Stimulated activated CD8-positive, alpha-beta memory T cell treated with anti-CD3 and anti-CD28 coated beads, Interleukin-4, amount 100 ng/mL, for 1 hour (primary cell): Measurements from ENCODE around the gene NDUFS6.
A peak's percentile ranks its signal among the peaks of the same experiment; 100 is the strongest.
"Not testable (repeated sequence)": the region's sequence is repeated elsewhere in the genome, so short reads cannot be mapped to it uniquely, and the experiment has no call there.

Experiments used
- DNase-seq, 2 donors: peaks; one replicate each; pipeline ENCODE4 v3.0.0-alpha.2; 2020; ENCODE audit warnings: low read depth in 2 of 2, low spot score in 1 of 2

NDUFS6 gene

DNA sequence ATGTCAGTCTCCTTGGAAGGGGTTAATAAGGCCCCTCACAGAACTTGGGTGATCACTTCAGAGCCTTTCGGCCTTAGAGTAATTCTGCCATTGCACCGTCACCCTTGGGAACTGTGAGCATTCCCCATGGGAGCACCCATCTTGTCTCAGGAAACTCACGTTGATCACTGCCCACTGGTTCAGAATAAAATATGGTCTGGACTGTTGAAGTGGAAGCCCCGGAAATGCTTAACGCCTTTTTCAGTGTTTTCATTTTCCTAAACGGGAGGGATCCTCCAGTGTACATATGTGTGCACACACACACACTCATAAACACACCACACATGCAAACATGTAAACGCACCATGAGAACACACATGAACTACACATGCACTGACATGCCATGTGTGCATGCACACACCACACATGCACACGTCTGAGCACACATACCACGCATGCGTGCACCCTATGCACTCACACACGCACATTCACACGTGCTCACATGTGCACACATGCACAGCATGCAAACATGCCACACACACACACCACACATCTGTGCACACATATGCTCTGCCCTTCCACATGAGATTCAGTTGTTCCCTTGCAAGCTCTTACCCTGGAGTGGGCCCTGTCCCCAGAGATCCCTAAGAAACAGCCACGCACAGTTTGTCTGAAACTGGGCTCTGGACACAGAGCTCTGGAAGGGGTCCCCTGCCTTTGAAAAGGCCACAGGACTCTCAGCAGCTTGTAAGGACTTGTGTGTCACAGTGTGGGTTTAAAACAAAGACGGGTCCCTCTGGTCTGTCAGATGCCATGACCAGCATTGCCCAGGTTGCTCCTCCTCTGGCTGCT is 18.6 kb upstream of the NDUFS6 start:
- no peak for DNase-seq

GRCh38 chr5:1783216-1783554 is 18.0 kb upstream of the NDUFS6 start:
- DNase-seq: no peak

DNA sequence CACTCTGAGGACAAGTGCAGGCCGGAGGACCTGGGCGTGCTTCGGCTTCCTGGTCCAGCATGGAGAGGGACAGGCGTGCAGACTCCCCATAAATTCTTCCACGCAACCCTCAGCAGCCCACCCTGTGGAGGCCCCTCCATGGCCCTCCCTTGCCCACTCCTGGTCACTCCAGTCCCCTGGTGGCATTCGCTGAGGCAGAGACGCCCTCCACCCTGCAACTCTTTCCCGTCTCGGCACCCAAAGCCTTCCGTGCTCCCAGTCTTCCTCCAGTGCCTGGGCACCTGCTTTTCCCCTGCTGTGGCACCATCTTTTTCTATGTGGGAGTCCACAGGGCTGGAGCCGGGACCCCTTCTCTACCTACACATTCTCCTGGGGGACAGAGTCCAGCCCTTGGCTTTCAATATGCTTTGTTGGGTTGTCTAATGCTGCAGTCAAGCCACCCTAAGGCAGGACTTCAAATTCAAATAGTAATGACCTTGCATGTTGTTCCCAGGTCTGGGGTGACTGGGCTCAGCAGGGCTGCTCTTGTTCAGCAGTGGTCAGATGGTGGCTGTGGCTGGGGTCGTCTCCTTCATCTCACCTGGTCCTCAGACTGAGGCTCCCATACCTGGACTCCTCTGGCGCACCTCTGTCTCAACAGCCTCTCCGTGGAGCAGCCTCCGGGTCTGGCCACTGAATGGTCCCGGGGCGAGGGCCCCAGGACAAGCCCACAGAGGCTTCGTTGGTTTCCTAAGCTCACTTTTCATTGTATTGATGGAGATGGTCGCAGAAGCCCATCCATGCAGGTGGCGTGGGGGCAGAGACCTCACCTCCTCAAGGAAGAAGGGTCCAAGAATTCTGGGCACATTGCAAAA is 16.8 kb upstream of the NDUFS6 start:
- DNase-seq: no peak

DNA sequence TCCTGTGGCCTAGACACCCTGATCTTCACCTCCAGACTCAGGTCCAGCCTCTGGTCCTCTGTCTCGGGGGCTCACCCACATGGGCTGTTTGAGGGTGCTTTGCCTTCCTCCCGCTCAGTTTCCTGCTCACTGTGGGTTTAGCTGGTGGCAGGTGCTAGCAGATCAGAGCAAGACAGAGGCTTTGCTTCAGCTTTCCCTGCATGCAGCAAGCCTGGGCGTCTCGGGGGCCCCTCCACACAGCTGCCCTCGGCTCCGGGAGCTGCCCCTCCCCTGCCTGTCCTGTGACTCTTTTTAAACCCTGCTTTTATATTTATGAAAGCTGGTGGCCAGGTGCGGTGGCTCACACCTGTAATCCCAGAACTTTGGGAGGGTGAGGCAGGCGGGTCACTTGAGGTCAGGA is 16.1 kb upstream of the NDUFS6 start:
- no peak for DNase-seq

DNA sequence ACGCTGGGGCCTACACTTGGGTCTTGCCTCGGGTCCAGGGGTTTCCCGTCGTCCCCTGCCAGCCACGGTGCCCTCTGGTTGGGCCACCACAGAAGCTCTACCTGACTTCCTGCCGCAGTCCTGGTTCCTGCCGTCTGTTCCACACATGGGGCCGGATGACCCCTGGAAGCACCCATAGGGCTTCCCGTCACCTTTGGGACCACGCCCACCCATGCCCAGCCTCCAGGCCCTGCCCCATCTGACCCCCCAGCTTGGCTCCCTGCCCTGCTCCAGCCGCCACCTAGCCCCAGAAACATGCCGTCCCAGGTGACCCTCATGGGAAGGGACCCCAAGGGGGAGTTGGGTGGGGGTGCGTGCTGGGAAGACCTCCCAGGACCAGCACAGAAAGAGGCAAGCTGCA is 15.2 kb upstream of the NDUFS6 start:
- DNase-seq: no peak

- no peak for DNase-seq
These were observed 14.4 kb upstream of the NDUFS6 start for GRCh38 chr5:1786621-1787471.

- no peak for DNase-seq
These were observed 13.6 kb upstream of the NDUFS6 start for GRCh38 chr5:1787472-1788047.

GRCh38 chr5:1788200-1788599 is 13.0 kb upstream of the NDUFS6 start:
- no peak for DNase-seq

DNA sequence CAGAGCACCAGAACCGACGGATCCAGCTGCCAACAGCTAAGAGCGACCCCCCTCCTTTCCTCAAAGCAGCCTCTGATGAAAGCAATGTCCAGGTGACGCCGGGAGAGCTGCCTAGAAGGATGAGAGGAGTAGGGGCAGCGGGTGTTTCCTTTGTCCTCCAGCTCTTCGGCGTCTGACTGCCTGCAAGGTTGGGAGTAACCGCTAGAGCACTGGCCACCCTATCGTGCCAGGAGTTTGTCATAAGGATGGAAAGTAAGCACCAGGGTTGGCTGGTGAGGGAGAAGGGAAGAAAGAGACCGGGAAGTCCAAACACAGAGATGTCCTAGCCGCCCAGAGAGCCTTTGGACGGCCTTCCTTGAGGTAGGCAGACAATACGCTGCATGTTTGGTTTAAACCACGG is 12.4 kb upstream of the NDUFS6 start:
- no peak for DNase-seq

DNA sequence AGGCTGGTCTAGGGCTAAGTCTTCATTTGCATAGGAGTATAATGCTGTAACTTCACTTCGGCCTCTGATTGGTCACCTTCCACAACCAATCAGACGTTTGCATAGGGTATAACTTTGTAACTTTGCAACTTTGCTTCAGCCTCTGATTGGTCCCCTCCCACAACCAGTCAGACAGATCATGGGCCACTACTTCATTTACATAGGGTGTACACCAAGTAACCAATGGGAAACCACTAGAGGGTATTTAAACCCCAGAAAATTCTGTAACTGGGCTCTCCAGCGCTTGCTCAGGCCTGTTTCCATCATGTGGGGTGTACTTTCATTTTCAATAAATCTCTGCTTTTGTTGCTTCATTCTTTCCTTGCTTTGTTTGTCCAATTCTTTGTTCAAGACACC is 11.8 kb upstream of the NDUFS6 start:
- not testable (repeated sequence) for DNase-seq

DNA sequence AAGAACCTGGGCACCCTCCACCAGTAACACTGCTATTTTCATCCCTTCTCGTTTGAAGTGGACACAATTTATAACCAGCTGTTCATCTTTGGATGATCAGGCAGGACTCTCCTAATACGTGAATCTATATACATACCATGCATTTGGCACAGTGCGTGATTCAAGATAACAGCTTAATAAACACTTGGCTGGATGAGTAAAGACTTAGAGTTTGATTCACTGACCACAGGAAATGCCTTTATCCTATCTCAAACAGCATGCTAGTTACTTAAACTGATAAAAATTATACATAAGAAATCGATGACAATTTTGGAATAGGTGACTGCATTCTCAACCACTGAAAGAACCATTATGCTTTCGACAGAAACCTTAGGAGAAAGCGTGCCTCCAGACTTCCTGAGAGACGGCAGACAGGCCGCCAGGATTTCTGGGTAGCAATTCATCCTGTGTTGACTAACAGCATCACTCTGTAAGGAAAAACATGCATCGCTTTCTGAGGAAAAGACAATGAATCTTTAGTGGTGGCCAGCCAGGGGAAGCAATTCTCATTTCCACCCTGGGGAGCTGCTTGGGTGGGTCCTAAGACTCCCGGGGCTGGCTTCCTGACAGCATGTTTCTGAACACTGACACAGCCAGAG is 11.3 kb upstream of the NDUFS6 start:
- DNase-seq: no peak

GRCh38 chr5:1791176-1791575 is 10.0 kb upstream of the NDUFS6 start:
- DNase-seq: no peak

- peak in 1 of 2 donors; percentile 38 for DNase-seq
These were observed 8.4 kb upstream of the NDUFS6 start for GRCh38 chr5:1792842-1793266.

DNA sequence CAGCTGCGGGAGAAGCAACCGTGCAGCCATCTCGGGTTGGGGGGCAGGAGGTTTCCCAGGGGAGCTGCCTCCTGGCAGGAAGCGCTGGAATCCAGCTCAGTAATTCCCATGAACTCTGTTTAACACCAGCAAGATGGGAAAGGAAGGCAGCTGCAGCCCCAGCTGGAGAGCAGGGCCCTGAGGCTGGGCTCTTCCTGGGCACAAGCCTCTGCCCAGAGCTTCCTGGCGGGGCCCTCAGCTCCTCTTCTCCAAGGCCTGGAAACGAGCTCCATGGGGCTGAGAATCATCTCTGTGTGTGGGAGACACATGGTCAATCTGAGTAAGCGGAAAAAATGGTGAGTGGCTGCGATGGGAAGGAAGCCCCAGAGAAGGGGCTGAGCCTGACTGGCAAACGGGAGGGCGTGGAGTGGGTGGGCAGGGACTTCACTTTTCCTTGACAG is 7.9 kb upstream of the NDUFS6 start:
- DNase-seq: no peak

DNA sequence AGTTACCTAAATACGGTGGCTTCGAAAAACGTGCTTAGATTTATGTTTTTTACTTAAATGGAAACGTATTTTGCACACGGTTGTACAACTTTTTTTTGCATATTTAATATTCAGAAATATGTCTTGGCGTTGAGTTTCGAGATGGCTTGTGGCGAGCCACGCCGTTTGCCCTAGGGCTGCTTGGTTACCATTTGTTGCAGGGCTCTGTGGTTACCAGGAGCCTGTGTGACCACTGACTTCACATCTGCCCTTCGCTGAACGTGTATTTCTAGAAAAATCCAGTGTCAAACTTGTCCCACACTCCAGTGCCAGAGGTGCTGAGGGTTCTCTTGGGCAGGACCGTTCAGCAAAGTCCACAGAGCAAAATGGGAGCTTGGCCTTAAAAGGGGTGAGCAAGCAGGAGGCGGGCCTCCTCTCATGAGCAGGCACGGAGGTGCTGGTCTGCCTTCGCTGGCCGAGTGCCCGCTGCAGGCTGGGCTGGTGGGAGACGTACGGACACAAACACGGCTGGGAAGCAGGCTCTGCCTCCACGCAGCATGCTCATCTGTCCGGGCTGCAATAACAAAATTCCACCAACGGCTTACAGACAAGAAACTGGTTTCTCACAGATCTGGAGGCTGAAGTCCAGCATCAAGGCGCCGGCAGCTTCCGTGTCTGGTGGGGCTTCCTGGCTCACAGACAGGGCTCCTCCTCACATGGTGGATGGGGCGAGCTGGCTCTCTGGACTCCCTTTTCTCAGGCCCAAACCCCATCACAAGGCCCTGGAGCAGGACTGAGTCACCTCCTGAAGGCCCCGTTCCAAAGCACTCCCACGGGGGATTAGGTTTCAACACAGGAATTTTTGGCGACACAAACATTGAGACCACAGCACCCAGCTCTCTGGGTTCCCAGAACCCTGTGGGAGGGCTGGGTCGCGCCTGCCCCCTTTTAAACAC is 7.0 kb upstream of the NDUFS6 start:
- DNase-seq: no peak

- DNase-seq: no peak
These were observed 6.3 kb upstream of the NDUFS6 start for GRCh38 chr5:1794901-1795290.

DNA sequence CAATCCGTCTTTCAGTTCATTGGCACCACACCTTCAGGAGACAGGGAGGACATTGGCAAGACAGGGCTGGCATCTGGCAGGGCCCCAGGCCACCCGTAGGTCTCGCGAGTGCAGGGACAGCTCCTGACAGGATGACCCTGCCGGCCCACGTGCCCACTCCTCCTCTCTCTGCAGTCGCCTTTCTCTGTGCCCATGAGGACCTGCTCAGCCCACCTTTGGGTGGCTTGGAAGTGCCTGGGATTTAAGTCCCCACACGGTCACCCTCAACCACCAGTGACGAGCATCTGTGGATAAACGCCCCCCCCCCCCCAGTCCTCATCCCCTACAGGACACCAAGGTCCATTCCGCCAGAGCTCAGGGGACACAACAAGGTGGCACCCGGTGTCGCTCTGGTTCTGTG is 5.7 kb upstream of the NDUFS6 start:
- no peak for DNase-seq

GRCh38 chr5:1795931-1796330 is 5.3 kb upstream of the NDUFS6 start:
- no peak for DNase-seq

DNA sequence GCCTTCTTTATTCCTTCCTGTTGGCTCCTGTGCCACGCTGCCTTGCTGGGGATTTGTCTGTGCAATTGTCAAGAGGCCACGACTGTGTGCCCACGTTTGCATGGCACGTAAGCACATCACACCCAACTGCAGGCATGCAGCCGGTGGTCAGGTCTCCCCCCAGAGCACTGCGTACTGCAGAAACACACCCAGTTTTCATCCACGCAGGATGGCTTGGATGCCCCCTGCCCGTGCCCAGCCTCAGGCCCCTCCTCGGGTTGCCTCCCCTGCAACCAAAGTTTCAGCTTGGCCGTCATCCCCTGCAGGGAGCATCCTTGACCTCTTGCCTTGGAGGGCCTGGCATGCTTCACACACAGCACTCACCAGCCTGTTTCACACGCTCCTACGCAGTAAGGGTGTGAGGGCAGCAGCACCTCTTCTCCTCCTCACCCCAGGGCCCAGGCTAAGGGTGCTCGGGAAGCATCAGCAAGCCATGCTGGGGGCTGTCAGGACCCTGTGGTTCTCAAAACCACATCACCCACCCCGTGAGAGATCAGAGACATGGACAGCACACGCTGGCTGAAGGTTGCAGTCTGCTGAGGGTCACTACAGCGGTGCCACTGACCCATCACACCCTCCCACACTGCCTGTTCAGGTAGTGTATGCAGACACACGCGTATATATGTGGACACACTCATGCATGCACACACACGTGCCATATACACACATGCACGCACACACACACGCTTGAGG is 4.7 kb upstream of the NDUFS6 start:
- no peak for DNase-seq
